ENCODE data around the gene ADGRE3.
A peak's percentile ranks its signal among the peaks of the same experiment; 100 is the strongest.

Gene ADGRE3

DNA sequence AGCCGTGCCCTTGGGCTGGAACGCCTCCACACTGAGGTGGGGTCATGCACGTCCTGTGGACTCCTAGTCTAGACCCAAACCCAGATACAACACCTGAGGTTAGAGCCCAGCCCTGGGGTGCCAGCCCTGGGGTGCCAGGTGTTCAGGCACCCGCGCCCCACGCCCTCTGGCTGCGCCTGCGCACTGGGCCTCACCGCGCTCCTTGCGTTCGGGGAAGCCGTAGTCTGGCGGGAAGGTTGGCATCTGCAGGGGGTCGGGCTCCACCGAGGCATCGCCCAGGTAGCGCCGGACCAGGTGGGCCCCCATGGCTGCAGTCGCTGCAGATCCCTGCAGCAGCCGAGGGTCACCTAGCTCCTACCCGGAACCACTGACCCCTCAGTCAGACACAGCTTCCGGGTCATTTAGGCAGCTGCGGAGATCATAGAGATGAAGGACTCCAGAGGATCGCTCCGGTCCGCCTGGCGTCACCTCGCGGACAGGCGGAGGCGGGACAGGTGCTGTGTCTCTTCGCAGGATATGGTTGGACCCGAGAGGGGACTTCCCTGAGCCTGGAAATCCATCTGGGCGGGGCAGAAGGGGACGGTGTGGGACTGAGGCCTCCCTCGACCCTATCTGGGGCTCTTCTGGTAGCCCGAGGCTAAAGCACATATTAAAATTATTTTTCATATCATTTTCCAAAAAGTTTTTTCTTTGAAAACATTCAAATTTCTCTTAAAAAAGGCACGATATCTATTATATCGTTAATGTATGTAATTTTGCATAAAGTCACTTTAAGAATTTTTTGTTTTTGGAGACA, 102.8 kb downstream of the ADGRE3 start, which contains the start of gene NDUFB7:
Gene NDUFB7, minus strand, starts transcription at position 372 of the 796 bp plus-strand sequence. Its CDS starts 66 bp downstream, at position 306.
- Histone ChIP-seq H3K27ac (ENCODE audit: low read depth, low read length) (peak within 1 kb of the TSS; percentile 87), H3K4me3 (ENCODE audit: low read depth, low read length) (peak within 1 kb of the TSS; percentile 98), H3K4me1 (ENCODE audit: control insufficient read depth, insufficient read depth, low read length) (no peaks in the 10 kb centered on the region), H3K9ac (ENCODE audit: low read depth, low read length) (peak within 1 kb of the TSS; percentile 84), H3K27me3 (ENCODE audit: control insufficient read depth, insufficient read depth, low read length) (no peaks in the 10 kb centered on the region), H3K9me3 (ENCODE audit: control insufficient read depth, insufficient read depth, low read length) (no peaks in the 10 kb centered on the region), H3K36me3 (ENCODE audit: control insufficient read depth, insufficient read depth, low read length) (peaks cover 16% of the 10 kb centered on the region)

DNA sequence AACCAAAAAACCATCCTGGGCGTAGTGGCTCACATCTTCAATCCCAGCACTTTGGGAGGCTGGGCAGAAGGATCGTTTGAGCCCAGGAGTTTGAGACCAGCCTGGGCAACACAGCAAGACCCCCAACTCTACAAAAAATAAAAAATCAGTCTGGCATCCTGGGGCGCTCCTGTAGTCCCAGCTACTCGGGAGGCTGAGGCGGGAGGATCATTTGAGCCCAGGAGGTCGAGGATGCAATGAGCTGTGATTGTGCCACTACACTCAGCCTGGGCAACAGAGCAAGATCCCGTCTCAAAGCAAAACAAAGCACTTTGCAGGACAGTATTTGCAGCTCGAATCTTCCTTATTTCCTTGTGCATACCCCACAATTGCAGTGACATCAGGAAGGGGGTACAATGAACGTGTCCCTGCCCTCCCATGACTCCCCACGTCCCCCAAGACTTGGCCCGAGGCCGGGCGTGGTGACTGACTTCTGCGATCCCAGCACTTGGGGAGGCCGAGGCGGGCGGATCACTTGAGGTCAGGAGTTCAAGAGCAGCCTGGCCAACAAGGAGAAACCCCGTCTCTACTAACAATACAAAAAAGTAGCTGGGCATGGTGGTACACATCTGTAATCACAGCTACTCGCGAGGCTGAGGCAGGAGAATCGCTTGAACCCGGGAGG, 103.6 kb downstream of the ADGRE3 start:
- peaks cover 21% of the 10 kb centered on the region for H3K36me3 ChIP-seq (ENCODE audit: control insufficient read depth, insufficient read depth, low read length)
- H3K27me3 ChIP-seq (ENCODE audit: control insufficient read depth, insufficient read depth, low read length), result no peaks in the 10 kb centered on the region
- H3K9ac ChIP-seq (ENCODE audit: low read depth, low read length), result peak overlapping the region; percentile 84
- H3K9me3 ChIP-seq (ENCODE audit: control insufficient read depth, insufficient read depth, low read length), result no peaks in the 10 kb centered on the region
- H3K27ac ChIP-seq (ENCODE audit: low read depth, low read length), result no peak overlapping the region
- H3K4me3 ChIP-seq (ENCODE audit: low read depth, low read length), result peak overlapping the region; percentile 98
- no peaks in the 10 kb centered on the region for H3K4me1 ChIP-seq (ENCODE audit: control insufficient read depth, insufficient read depth, low read length)
